Dedifferentiated amniotic fluid mesenchymal stem cell (primary cell): Measurements from ENCODE around the gene ARMC5.
"Not testable (repeated sequence)": the region's sequence is repeated elsewhere in the genome, so short reads cannot be mapped to it uniquely, and the experiment has no call there.

Experiments used
- DNase-seq: peaks from one replicate; pipeline ENCODE4 v3.0.0-alpha.2; 2016; ENCODE audit errors: extremely low spot score

The ARMC5 gene

GRCh38 chr16:31430380-31431052 is 28.8 kb upstream of the ARMC5 start:
- no peak for DNase-seq

- no peak for DNase-seq
These were observed 23.7 kb upstream of the ARMC5 start for GRCh38 chr16:31435341-31436220.

DNA sequence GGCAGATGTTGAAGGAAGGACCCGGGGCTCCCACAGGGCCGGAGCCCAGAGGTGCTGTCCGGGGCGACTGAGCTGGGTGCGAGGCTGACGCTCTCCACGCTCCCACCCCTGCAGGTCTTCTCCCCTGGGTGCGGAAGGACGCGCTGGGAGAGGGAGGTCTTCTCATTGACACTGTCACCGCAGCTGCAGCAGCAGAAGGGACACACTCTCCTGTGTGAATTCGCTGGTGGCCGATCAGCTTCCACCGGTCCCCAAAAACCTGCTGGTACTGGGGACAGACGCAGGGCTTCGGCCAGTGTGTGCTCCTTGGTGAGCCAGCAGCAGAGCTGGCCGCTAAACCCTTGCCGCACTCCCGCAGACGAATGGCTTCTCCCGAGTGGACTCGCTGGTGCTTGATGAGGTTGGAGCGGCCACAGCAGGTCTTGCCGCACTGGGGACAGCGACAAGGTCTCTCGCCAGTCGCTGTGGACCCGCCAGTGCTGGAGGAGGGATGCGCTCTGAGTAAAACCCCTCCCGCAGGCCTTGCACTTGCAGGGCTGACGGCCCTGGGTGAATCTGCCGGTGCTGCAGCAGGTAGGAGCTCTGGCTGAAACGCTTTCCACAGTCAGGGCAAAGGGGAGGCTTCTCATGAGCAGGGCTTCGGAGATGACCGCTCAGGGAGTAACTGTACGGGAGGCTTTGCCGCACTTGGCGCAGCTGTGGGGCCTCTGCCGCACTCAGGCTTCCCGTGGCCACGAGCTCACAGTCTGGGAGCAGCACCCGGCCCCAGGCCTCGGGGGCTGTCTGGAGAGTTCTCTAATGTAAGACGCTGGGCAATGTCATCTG is 22.9 kb upstream of the ARMC5 start:
- DNase-seq: no peak

DNA sequence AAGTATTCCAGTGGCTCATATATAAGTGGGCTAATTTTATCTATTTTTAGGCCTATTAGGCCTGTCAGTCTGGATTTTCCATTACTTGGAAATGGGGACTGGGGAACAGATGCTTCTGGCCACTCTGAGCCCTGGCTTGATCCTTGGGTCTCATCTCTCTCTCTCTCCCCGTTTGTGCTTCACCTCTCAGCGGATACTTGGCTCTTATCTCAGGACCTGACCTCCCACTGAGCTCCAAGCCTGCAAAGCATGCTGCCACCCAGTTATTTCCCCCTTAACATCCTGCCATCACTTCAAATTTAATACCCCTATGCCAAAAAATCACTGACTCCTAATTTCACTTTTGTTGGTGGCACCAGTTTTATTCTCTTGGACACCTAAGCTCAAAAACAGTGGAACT is 20.9 kb upstream of the ARMC5 start:
- DNase-seq: no peak

GRCh38 chr16:31439023-31439422 is 20.3 kb upstream of the ARMC5 start:
- DNase-seq: not testable (repeated sequence)

GRCh38 chr16:31439519-31439918 is 19.8 kb upstream of the ARMC5 start:
- DNase-seq: no peak

- DNase-seq: peak; percentile 29
These were observed 18.7 kb upstream of the ARMC5 start for GRCh38 chr16:31440516-31441184.

- no peak for DNase-seq
These were observed 17.3 kb upstream of the ARMC5 start for GRCh38 chr16:31441956-31442355.

GRCh38 chr16:31445931-31446330 is 13.4 kb upstream of the ARMC5 start:
- not testable (repeated sequence) for DNase-seq

- no peak for DNase-seq
These were observed 8.1 kb upstream of the ARMC5 start for GRCh38 chr16:31451201-31451600.

- peak; percentile 48 for DNase-seq
These were observed 7.5 kb upstream of the ARMC5 start for GRCh38 chr16:31451681-31452351.

DNA sequence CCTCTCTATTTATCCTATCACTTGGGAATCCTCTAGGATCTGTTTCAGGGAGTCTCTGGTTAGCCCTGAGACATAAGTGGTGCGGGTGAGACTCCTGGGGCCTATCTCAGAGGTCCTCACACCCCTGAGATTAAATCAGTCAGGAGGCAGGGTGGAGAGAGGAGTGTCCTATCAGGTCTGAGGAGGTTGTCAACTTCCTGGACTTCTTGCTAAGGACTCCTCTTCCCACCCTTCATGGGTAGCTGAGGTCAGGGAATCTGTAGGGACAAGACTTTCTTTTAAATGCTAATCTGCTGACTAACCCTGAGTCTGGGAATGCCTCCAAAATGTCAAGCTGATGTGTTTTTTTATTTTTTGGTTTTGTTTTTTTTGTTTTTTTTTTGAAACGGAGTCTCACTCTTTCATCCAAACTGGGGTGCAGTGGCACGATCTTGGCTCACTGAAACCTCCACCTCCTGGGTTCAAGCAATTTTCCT is 6.6 kb upstream of the ARMC5 start:
- DNase-seq: peak; percentile 92

- DNase-seq: peak; percentile 33
These were observed 5.8 kb upstream of the ARMC5 start for GRCh38 chr16:31453255-31454204.

DNA sequence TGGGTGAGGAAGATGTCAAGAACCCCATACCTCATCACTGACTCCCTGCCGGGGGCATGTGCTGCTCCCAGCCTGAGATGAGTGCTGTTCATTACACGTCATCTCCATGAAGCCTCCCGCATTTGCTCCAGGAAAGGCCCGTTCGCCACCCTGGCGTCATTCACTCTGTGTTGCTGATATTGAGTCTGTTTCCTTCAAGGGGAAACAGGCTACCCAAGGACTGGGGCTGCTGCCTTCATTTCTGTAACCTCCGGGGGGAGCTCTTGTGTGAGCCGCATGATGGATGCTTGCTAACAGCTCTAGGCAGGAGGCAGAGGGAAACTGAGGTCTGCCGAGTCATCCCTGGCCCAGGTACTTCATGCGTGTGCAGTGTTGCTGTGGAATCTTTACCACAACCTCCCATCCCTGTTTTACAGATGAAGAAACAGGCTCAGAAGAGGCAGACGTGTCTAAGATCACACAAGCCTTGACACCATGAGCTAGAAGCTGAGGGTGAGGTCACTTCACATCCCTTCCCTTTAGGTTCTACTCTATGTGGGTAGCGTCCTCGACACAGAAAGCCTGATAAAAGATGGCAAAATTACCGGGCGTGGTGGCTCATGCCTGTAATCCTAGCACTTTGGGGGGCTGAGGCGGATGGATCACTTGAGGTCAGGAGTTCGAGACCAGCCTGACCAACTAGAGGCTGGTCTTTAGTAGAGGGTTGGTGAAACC is 3.5 kb upstream of the ARMC5 start:
- DNase-seq: no peak

GRCh38 chr16:31456988-31457360 is 2.3 kb upstream of the ARMC5 start:
- DNase-seq: no peak

- DNase-seq: no peak
These were observed 1.0 kb upstream of the ARMC5 start for GRCh38 chr16:31458073-31458843.

- DNase-seq: peak; percentile 99
These were observed 633 bp downstream of the ARMC5 start for GRCh38 chr16:31459687-31460581.
